Measurements from ENCODE around the gene GBP1. TPM values are rescaled to one million over a fixed set of nuclear protein-coding genes. Genes with fewer than 3 reads are reported as not detected.
"Not testable (repeated sequence)": the region's sequence is repeated elsewhere in the genome, so short reads cannot be mapped to it uniquely, and the experiment has no call there.

The GBP1 gene
- total RNA-seq, 1 donor from 2014 or later: 10.4 TPM

DNA sequence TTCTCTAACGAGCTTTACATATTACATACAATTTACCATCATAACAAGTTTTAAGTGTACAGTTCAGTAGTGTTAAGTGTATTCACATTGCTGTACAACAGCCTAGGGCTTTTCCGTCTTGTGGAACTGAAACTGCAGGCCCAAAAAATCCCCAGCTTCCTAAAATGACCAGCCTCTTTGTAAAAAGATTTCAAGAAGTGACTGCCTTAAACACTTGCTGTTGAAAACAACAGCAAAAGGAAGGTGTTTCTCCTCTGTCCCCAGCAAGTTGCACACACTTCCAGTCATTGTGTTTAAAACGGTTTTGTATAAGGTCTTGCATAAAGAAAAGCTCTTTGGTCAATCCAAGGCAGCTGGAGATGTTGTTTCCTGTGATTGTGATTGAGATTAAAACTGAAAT lies 16.0 kb upstream of the GBP1 start:
- DNase-seq (ENCODE audit: low read depth): no peak
- TF ChIP-seq CTCF (conservative IDR thresholded peaks at IDR 0.05; ENCODE audit: low read depth, low read length): no peak
- H3K4me3 ChIP-seq (ENCODE audit: low read depth, low read length): no peak overlapping the region

DNA sequence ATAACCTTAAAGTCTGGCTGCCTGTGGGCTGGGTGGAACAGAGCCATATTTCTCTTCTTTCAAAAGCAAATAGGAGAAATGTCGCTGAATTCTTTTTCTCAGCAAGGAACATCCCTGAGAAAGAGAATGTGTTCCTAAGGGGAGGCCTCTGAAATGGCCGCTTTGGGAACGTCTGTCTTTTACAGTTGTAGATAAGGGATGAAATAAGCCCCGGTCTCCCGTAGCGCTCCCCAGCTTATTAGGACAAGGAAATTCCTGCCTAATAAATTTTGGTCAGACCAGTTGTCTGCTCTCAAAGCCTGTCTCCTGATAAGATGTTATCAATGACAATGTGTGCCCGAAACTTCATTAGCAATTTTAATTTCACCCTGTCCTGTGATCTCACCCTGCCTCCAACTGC lies 15.1 kb upstream of the GBP1 start:
- H3K4me3 ChIP-seq (ENCODE audit: low read depth, low read length); DNase-seq (ENCODE audit: low read depth): not testable (repeated sequence)

DNA sequence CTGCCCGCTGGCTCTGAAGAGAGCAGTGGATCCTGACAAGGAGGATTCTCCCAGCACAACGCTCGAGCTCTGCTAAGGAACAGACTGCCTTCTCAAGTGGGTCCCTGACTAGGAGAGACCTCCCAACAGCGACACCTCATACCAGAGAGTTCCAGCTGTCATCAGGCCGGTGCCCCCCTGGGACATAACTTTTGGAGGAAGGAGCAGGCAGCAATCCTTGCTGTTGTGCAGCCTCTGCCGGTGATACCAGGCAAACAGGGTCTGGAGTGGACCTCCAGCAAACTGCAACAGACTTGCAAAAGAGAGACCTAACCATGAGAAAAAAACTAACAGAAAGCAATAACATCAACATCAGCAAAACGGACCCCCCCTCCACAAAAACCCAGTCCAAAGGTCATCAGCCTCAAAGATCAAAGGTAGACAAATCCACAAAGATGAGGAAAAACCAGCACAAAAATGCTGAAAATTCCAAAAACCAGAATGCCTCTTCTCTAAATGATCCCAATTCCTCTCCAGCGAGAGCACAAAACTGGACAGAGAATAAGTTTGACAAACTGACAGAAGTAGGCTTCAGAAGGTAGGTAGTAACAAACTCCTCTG lies 7.6 kb upstream of the GBP1 start:
- DNase-seq (ENCODE audit: low read depth); H3K4me3 ChIP-seq (ENCODE audit: low read depth, low read length): not testable (repeated sequence)

DNA sequence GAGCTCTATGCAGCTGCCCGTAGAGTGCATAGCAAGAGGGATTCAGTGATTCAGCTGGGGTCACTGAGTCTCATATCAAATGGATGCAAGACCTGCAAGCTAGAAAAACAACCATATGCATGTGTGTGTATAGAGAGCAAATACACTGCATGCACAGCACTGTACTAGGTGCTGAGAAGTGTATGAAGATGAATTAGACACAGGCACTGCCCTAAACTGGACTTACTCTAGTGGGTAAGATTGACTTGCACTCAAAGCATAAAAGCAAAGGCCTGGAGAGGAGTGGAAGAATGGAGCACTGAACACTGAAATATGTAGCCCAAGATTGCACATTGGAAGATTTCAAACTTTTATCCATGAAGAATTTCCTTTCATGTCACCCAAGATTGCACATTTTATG lies 5.5 kb upstream of the GBP1 start:
- no peak overlapping the region for H3K4me3 ChIP-seq (ENCODE audit: low read depth, low read length)
- TF ChIP-seq CTCF (conservative IDR thresholded peaks at IDR 0.05; ENCODE audit: low read depth, low read length): no peak
- DNase-seq (ENCODE audit: low read depth): no peak

DNA sequence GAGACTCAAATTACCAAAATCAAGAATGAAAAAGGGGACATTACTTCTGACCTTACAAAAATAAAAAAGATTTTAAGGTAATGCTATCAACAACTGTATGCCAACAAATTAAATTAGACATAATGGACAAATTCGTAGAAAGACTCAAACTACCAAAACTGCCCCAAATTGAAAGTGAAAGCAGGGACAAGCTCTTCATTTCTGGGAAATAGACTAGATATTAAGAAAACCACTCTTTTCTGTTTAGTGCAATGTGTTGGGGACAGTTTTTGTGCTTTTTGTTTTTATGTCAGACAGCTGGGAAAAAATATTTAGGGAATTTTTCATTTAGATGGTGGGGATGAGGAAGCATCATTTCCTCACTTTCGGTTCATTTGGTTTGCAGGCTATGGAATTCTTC lies 4.9 kb upstream of the GBP1 start:
- H3K4me3 ChIP-seq (ENCODE audit: low read depth, low read length): no peak overlapping the region
- DNase-seq (ENCODE audit: low read depth): no peak
- TF ChIP-seq CTCF (conservative IDR thresholded peaks at IDR 0.05; ENCODE audit: low read depth, low read length): no peak

- no peak for TF ChIP-seq CTCF (conservative IDR thresholded peaks at IDR 0.05; ENCODE audit: low read depth, low read length)
- H3K4me3 ChIP-seq (ENCODE audit: low read depth, low read length): no peak overlapping the region
- DNase-seq (ENCODE audit: low read depth): peak; percentile 35
Observed at GRCh38 chr1:89068291-89068690, 3.3 kb upstream of the GBP1 start.

DNA sequence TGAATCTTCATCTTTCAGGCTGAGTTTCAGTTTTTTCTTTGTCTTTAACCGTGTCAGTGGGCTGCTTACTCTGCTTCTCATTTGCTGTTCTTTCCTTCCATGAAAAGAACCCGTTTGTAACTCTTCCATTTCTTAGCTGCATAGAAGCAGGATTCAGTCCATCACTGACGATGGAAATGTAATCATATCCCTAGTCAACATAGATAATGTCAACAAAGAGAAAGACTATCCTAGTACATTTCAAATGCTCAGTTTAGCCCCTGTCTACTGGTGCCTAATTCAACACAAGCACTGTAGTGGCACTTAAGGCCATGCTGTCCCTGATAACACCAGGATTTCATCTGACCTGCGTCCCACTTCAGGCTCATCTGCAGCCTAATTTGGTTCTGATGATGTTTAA lies 376 bp downstream of the GBP1 start:
- TF ChIP-seq CTCF (conservative IDR thresholded peaks at IDR 0.05; ENCODE audit: low read depth, low read length): no peak
- H3K4me3 ChIP-seq (ENCODE audit: low read depth, low read length): peak overlapping the region; percentile 59
- no peak for DNase-seq (ENCODE audit: low read depth)

DNA sequence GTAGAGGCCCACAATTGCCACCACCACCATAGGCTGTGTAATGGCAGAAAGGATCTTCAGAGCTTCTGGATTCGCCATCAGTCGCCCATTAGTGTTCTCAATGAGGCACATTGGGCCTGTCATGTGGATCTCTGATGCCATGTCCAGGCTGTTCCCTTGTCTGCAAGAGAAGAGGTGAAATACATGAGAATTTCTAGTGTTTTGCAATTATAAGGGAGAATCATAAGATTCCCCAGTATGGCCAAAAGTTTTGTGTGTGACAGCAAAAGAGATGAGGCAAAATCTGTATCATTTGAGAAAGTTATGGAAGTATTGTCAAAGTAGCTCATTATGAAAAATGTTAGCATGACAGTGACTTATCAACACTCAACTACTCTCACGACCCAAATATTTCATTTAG lies 1.9 kb downstream of the GBP1 start:
- no peak for TF ChIP-seq CTCF (conservative IDR thresholded peaks at IDR 0.05; ENCODE audit: low read depth, low read length)
- DNase-seq (ENCODE audit: low read depth): no peak
- H3K4me3 ChIP-seq (ENCODE audit: low read depth, low read length): no peak overlapping the region

Data from epithelial cell of proximal tubule (primary cell).